Kidney (tissue), 14 donors: ENCODE data around the gene CASS4. TPM values are rescaled to one million over a fixed set of nuclear protein-coding genes. Genes with fewer than 3 reads are reported as not detected.

Experiments
- DNase-seq, 5 donors: peaks; one replicate each; pipeline ENCODE4 v3.0.0-alpha.2; 2013 to 2020
- FAIRE-seq: peaks from 2 replicates; lab custom pipeline; 2012; peaks lifted over from hg19 to GRCh38; lab: Jason Lieb, UNC
- H3K27ac ChIP-seq, 2 donors: one replicate each; pipeline ENCODE4 v1.7.0; 2013; ENCODE audit warnings: low read depth in 2 of 2, low read length in 2 of 2, inconsistent platforms in 1 of 2
- H3K27me3 ChIP-seq: one replicate; pipeline ENCODE4 v1.7.1; 2013; ENCODE audit warnings: low read length, inconsistent platforms; ENCODE audit not compliant: control insufficient read depth, insufficient read depth
- H3K36me3 ChIP-seq, 3 donors: one replicate each; pipeline versions ENCODE4 v1.7.0 to v1.7.1; 2013; ENCODE audit warnings: low read length in 3 of 3, control low read depth in 1 of 3, inconsistent platforms in 1 of 3; ENCODE audit not compliant: insufficient read depth in 3 of 3, control insufficient read depth in 2 of 3
- H3K4me1 ChIP-seq, 3 donors: one replicate each; pipeline versions ENCODE4 v1.7.0 to v1.7.1; 2013; ENCODE audit warnings: low read length in 3 of 3, inconsistent platforms in 1 of 3, low read depth in 1 of 3; ENCODE audit not compliant: control insufficient read depth in 2 of 3, insufficient read depth in 2 of 3
- H3K4me3 ChIP-seq, 3 donors: one replicate each; pipeline versions ENCODE4 v1.7.0 to v1.8.1; 2013; ENCODE audit warnings: low read length in 3 of 3, control low read depth in 1 of 3, inconsistent platforms in 1 of 3
- H3K9ac ChIP-seq, 3 donors: one replicate each; pipeline versions ENCODE4 v1.7.0 to v1.7.1; 2013; ENCODE audit warnings: low read length in 3 of 3, control low read depth in 1 of 3, inconsistent platforms in 1 of 3
- H3K9me3 ChIP-seq, 3 donors: one replicate each; pipeline versions ENCODE4 v1.7.0 to v1.7.1; 2013; ENCODE audit warnings: low read length in 3 of 3, control low read depth in 1 of 3, inconsistent platforms in 1 of 3; ENCODE audit not compliant: control insufficient read depth in 2 of 3, insufficient read depth in 1 of 3
- CTCF ChIP-seq: IDR thresholded peaks from 3 replicates; pipeline ENCODE4 v1.5.1; 2012; ENCODE audit warnings: mild to moderate bottlenecking, moderate library complexity, borderline replicate concordance; ENCODE audit not compliant: insufficient read depth; ENCODE audit errors: extremely low read depth
- intact Hi-C: fragments of 100-400 bp; cut with DNase I; formaldehyde crosslinking; loops from one replicate; pipeline ENCODE4 v1.11.1; 2022
- polyA plus RNA-seq: library from polyadenylated mRNA; stranded (reverse); fragments of 350-450 nt; fragmentation: Illumina TruSeq; extraction: RNeasy Lipid Tissue Mini Kit (QIAGEN cat#74804); gene quantifications from one replicate; pipeline ENCODE4 v1.2.3, GENCODE V29; 2014; ENCODE audit warnings: low read depth, low replicate concordance; ENCODE audit not compliant: insufficient read depth
- total RNA-seq: library from RNA; stranded (reverse); fragmentation: NEBNext Ultra II Directional; extraction: Animal tissue kit (Norgen Biotek cat#: 25700); gene quantifications from one replicate; pipeline ENCODE4 v1.2.1, GENCODE V29; 2021
- donor health status: control.
- donor health status: control.
- donor health status: control.
- donor health status: control.
- donor health status: control.
- donor health status: DM: yes; HTN: yes; CAD: no.
- donor health status: Normal renal cell carcinoma (clear cell type).

Gene CASS4
- total and polyA plus RNA-seq, 2 donors from 2014 or later: 0.22 to 3.0 TPM

- Histone ChIP-seq H3K9ac (no peak overlapping the region), H3K4me3 (no peak overlapping the region), H3K27ac (no peak overlapping the region), H3K9me3 (no peaks in the 10 kb centered on the region), H3K4me1 (no peaks in the 10 kb centered on the region), H3K36me3 (peaks cover 0 to 4% (median 0%) of the 10 kb centered on the region in 3 donors), H3K27me3 (no peaks in the 10 kb centered on the region)
- FAIRE-seq (no peak), DNase-seq (no peak)
- TF ChIP-seq CTCF: no peak
- intact Hi-C loops: no loop called here
Observed at GRCh38 chr20:56380375-56380774, 31.7 kb upstream of the CASS4 start.

GRCh38 chr20:56381501-56381900, 30.6 kb upstream of the CASS4 start:
- no peaks in the 10 kb centered on the region for H3K4me1 ChIP-seq
- H3K27me3 ChIP-seq: no peaks in the 10 kb centered on the region
- no peak overlapping the region for H3K9ac ChIP-seq
- H3K9me3 ChIP-seq: no peaks in the 10 kb centered on the region
- FAIRE-seq (no peak), DNase-seq (no peak)
- intact Hi-C loops: no loop called here
- no peak overlapping the region for H3K27ac ChIP-seq
- no peak overlapping the region for H3K4me3 ChIP-seq
- no peak for TF ChIP-seq CTCF
- H3K36me3 ChIP-seq: peaks cover 0 to 6% (median 2%) of the 10 kb centered on the region in 3 donors

- Histone ChIP-seq H3K9me3 (no peaks in the 10 kb centered on the region), H3K4me1 (no peaks in the 10 kb centered on the region), H3K36me3 (peaks cover 0 to 6% (median 2%) of the 10 kb centered on the region in 3 donors), H3K9ac (no peak overlapping the region), H3K27ac (no peak overlapping the region), H3K4me3 (no peak overlapping the region), H3K27me3 (no peaks in the 10 kb centered on the region)
- no peak for DNase-seq
- intact Hi-C loops: no loop called here
- no peak for TF ChIP-seq CTCF
- FAIRE-seq: no peak
Observed at GRCh38 chr20:56382696-56383095, 29.4 kb upstream of the CASS4 start.

- DNase-seq (no peak), FAIRE-seq (no peak)
- H3K9me3 ChIP-seq: no peaks in the 10 kb centered on the region
- H3K27me3 ChIP-seq: no peaks in the 10 kb centered on the region
- intact Hi-C loops: no loop called here
- no peak for TF ChIP-seq CTCF
- no peak overlapping the region for H3K27ac ChIP-seq
- H3K4me3 ChIP-seq: no peak overlapping the region
- H3K4me1 ChIP-seq: no peaks in the 10 kb centered on the region
- no peak overlapping the region for H3K9ac ChIP-seq
- H3K36me3 ChIP-seq: peaks cover 0 to 2% (median 2%) of the 10 kb centered on the region in 3 donors
Observed at GRCh38 chr20:56383334-56383733, 28.7 kb upstream of the CASS4 start.
